GM12872 (cell line): Measurements from ENCODE around the gene ARHGEF19.
A peak's percentile ranks its signal among the peaks of the same experiment; 100 is the strongest.

ENCODE experiments used
- CTCF ChIP-seq: IDR thresholded peaks from 3 replicates; pipeline ENCODE4 v1.5.1; 2011; ENCODE audit warnings: low read depth, mild to moderate bottlenecking, low read length, moderate library complexity; ENCODE audit not compliant: insufficient read depth

Gene ARHGEF19

GRCh38 chr1:16206547-16207317 is 5.7 kb downstream of the ARHGEF19 start:
- no peak for TF ChIP-seq CTCF

GRCh38 chr1:16205891-16206546 is 6.4 kb downstream of the ARHGEF19 start:
- no peak for TF ChIP-seq CTCF

- no peak for TF ChIP-seq CTCF
These were observed 7.1 kb downstream of the ARHGEF19 start for GRCh38 chr1:16205334-16205671.

GRCh38 chr1:16204634-16205333 is 7.7 kb downstream of the ARHGEF19 start:
- TF ChIP-seq CTCF, result peak; percentile 56

- no peak for TF ChIP-seq CTCF
These were observed 8.2 kb downstream of the ARHGEF19 start for GRCh38 chr1:16204216-16204615.

GRCh38 chr1:16203550-16203949 is 8.9 kb downstream of the ARHGEF19 start:
- TF ChIP-seq CTCF, result no peak

- no peak for TF ChIP-seq CTCF
These were observed 9.9 kb downstream of the ARHGEF19 start for GRCh38 chr1:16202281-16203210.
